GM21723 (cell line): ENCODE results near the gene SIRPA.
A peak's percentile ranks its signal among the peaks of the same experiment; 100 is the strongest.

ENCODE experiments used
- ATAC-seq: cut with Tn5 transposase; IDR thresholded peaks from one replicate; pipeline ENCODE4 v1.9.1; 2021; ENCODE audit warnings: mild to moderate bottlenecking, moderate library complexity; ENCODE audit not compliant: unreplicated experiment

Gene SIRPA

GRCh38 chr20:1945660-1946059, 50.5 kb downstream of the SIRPA start:
- ATAC-seq, result no peak

- no peak for ATAC-seq
Observed at GRCh38 chr20:1946442-1946761, 51.2 kb downstream of the SIRPA start.

- no peak for ATAC-seq
Observed at GRCh38 chr20:1946762-1947534, 51.7 kb downstream of the SIRPA start.

- no peak for ATAC-seq
Observed at GRCh38 chr20:1947535-1947846, 52.3 kb downstream of the SIRPA start.

- no peak for ATAC-seq
Observed at GRCh38 chr20:1949347-1950100, 54.3 kb downstream of the SIRPA start.

GRCh38 chr20:1950836-1951235, 55.6 kb downstream of the SIRPA start:
- no peak for ATAC-seq

GRCh38 chr20:1951436-1952115, 56.4 kb downstream of the SIRPA start:
- no peak for ATAC-seq

GRCh38 chr20:1952737-1953530, 57.7 kb downstream of the SIRPA start:
- peak; percentile 71 for ATAC-seq

GRCh38 chr20:1953621-1954020, 58.4 kb downstream of the SIRPA start:
- ATAC-seq, result no peak

GRCh38 chr20:1955217-1955616, 60.0 kb downstream of the SIRPA start:
- ATAC-seq, result no peak

GRCh38 chr20:1958426-1958825, 63.2 kb downstream of the SIRPA start:
- no peak for ATAC-seq

- ATAC-seq, result no peak
Observed at GRCh38 chr20:1959156-1959555, 63.9 kb downstream of the SIRPA start.

- ATAC-seq, result no peak
Observed at GRCh38 chr20:1961374-1961773, 66.2 kb downstream of the SIRPA start.

- no peak for ATAC-seq
Observed at GRCh38 chr20:1964061-1964460, 68.9 kb downstream of the SIRPA start.

GRCh38 chr20:1964659-1965405, 69.6 kb downstream of the SIRPA start:
- no peak for ATAC-seq

- no peak for ATAC-seq
Observed at GRCh38 chr20:1965520-1966351, 70.5 kb downstream of the SIRPA start.

GRCh38 chr20:1968964-1969363, 73.8 kb downstream of the SIRPA start:
- ATAC-seq, result no peak

- no peak for ATAC-seq
Observed at GRCh38 chr20:1971893-1972586, 76.8 kb downstream of the SIRPA start.
